ENCODE data around the gene RCN2.

Gene RCN2

GRCh38 chr15:76993114-76993725 lies 61.7 kb downstream of the RCN2 start:
- TF ChIP-seq TAF1 (IDR thresholded peaks at IDR 0.05; ENCODE audit: low read depth) (no peak), CEBPB (IDR thresholded peaks at IDR 0.05) (no peak), ZBTB7A (IDR thresholded peaks at IDR 0.05; ENCODE audit: low read depth) (no peak)

- no peak for TF ChIP-seq MAX (IDR thresholded peaks at IDR 0.05)
- TF ChIP-seq FOXM1 (IDR thresholded peaks at IDR 0.05; ENCODE audit: borderline replicate concordance, low read depth): no peak
- TF ChIP-seq TEAD4 (IDR thresholded peaks at IDR 0.05): no peak
- no peak for TF ChIP-seq REST (IDR thresholded peaks at IDR 0.05; ENCODE audit: low read depth)
- no peak for TF ChIP-seq TAF1 (IDR thresholded peaks at IDR 0.05; ENCODE audit: low read depth)
- TF ChIP-seq RAD21 (IDR thresholded peaks at IDR 0.05; ENCODE audit: low read depth): no peak
- no peak for TF ChIP-seq ZBTB7A (IDR thresholded peaks at IDR 0.05; ENCODE audit: low read depth)
- TF ChIP-seq NFIC (IDR thresholded peaks at IDR 0.05): no peak
- TF ChIP-seq EP300 (IDR thresholded peaks at IDR 0.05; ENCODE audit: borderline replicate concordance): no peak
- TF ChIP-seq CEBPB (IDR thresholded peaks at IDR 0.05): no peak
- no peak for TF ChIP-seq CREB1 (IDR thresholded peaks at IDR 0.05; ENCODE audit: low read depth)
- TF ChIP-seq TCF12 (IDR thresholded peaks at IDR 0.05; ENCODE audit: low read depth): no peak
These were observed 62.5 kb downstream of the RCN2 start for GRCh38 chr15:76994001-76994400.

- TF ChIP-seq CREB1 (IDR thresholded peaks at IDR 0.05; ENCODE audit: low read depth): no peak
- no peak for TF ChIP-seq FOXM1 (IDR thresholded peaks at IDR 0.05; ENCODE audit: borderline replicate concordance, low read depth)
- TF ChIP-seq TCF12 (IDR thresholded peaks at IDR 0.05; ENCODE audit: low read depth): no peak
- TF ChIP-seq ZBTB7A (IDR thresholded peaks at IDR 0.05; ENCODE audit: low read depth): no peak
- no peak for TF ChIP-seq REST (IDR thresholded peaks at IDR 0.05; ENCODE audit: low read depth)
- no peak for TF ChIP-seq YY1 (IDR thresholded peaks at IDR 0.05; ENCODE audit: low read depth)
- TF ChIP-seq EGR1 (IDR thresholded peaks at IDR 0.05): no peak
- TF ChIP-seq RAD21 (IDR thresholded peaks at IDR 0.05; ENCODE audit: low read depth): no peak
These were observed 62.9 kb downstream of the RCN2 start for GRCh38 chr15:76994496-76994895.

GRCh38 chr15:76994971-76995945 lies 63.7 kb downstream of the RCN2 start, which contains the start of gene PSTPIP1:
TSS of gene PSTPIP1 (plus strand) at chr15:76995126. CDS start at chr15:76995574, 448 bp downstream.
- TF ChIP-seq NFIC (IDR thresholded peaks at IDR 0.05) (no peak), TEAD4 (IDR thresholded peaks at IDR 0.05) (no peak), TAF1 (IDR thresholded peaks at IDR 0.05; ENCODE audit: low read depth) (no peak), REST (IDR thresholded peaks at IDR 0.05; ENCODE audit: low read depth) (no peak), ZBTB7A (IDR thresholded peaks at IDR 0.05; ENCODE audit: low read depth) (no peak), RAD21 (IDR thresholded peaks at IDR 0.05; ENCODE audit: low read depth) (no peak), TCF12 (IDR thresholded peaks at IDR 0.05; ENCODE audit: low read depth) (no peak), YY1 (IDR thresholded peaks at IDR 0.05; ENCODE audit: low read depth) (no peak), EGR1 (IDR thresholded peaks at IDR 0.05) (no peak), FOXM1 (IDR thresholded peaks at IDR 0.05; ENCODE audit: borderline replicate concordance, low read depth) (no peak), CREB1 (IDR thresholded peaks at IDR 0.05; ENCODE audit: low read depth) (no peak), MAX (IDR thresholded peaks at IDR 0.05) (no peak), USF1 (IDR thresholded peaks at IDR 0.05) (no peak), CEBPB (IDR thresholded peaks at IDR 0.05) (no peak), EP300 (IDR thresholded peaks at IDR 0.05; ENCODE audit: borderline replicate concordance) (no peak)

All from Ishikawa (cell line).